Suprapubic skin (tissue), 4 donors: ENCODE measurements around the gene GAK.

Experiments
- EP300 ChIP-seq: sonication (generic); formaldehyde crosslinking; IDR thresholded peaks from one replicate; pipeline ENCODE4 v1.6.1; 2017; ENCODE audit warnings: antibody characterized with exemption
- POLR2A ChIP-seq, 2 donors: fragments of 450-650 bp; IDR thresholded peaks; one replicate each; pipeline ENCODE4 v1.6.1; 2017; ENCODE audit warnings: antibody characterized with exemption in 2 of 2, mild to moderate bottlenecking in 2 of 2, moderate library complexity in 2 of 2
- POLR2AphosphoS5 ChIP-seq, 3 donors: sonication (generic); formaldehyde crosslinking; IDR thresholded peaks; one replicate each; pipeline ENCODE4 v1.6.1; 2017; ENCODE audit warnings: antibody characterized with exemption in 3 of 3
- TF ChIP-seq, protein P1 (sequence below), 2 donors: fragments of 200-600 bp in 1 of 2; fragments of 450-650 bp in 1 of 2; sonication (generic) in 1 of 2; IDR thresholded peaks; one replicate each; pipeline ENCODE4 v1.5.1; 2016 to 2019; ENCODE audit warnings: antibody characterized with exemption in 2 of 2, mild to moderate bottlenecking in 1 of 2, moderate library complexity in 1 of 2

DNA sequence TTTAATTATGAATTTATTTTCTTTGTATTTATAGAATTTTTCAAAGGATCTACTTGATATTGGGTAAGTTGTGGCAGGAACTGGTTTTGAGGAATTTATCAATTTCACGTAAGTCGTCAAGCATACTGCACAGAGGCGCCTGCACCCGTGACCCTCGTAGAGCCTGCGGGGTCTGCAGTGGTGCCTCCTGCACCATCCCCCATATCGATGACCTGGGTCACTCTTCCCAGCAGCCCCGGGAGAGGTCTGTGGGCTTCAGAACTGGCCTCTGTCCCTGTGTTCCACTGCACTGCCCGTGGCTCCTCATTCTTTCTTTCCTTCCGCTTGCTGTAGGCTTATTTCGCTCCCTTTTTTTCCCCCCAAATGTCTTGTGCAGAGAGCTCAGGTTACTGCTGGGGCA lies 74.7 kb downstream of the GAK start:
- TF ChIP-seq POLR2A (IDR thresholded peaks at IDR 0.05) = no peak
- TF ChIP-seq, protein P1, sequence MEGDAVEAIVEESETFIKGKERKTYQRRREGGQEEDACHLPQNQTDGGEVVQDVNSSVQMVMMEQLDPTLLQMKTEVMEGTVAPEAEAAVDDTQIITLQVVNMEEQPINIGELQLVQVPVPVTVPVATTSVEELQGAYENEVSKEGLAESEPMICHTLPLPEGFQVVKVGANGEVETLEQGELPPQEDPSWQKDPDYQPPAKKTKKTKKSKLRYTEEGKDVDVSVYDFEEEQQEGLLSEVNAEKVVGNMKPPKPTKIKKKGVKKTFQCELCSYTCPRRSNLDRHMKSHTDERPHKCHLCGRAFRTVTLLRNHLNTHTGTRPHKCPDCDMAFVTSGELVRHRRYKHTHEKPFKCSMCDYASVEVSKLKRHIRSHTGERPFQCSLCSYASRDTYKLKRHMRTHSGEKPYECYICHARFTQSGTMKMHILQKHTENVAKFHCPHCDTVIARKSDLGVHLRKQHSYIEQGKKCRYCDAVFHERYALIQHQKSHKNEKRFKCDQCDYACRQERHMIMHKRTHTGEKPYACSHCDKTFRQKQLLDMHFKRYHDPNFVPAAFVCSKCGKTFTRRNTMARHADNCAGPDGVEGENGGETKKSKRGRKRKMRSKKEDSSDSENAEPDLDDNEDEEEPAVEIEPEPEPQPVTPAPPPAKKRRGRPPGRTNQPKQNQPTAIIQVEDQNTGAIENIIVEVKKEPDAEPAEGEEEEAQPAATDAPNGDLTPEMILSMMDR (IDR thresholded peaks at IDR 0.05) = no peak
- TF ChIP-seq POLR2AphosphoS5 (IDR thresholded peaks at IDR 0.05) = no peak
- TF ChIP-seq EP300 = no peak
